ENCODE measurements around the gene FHIT. TPM values are rescaled to one million over a fixed set of nuclear protein-coding genes. Genes with fewer than 3 reads are reported as not detected.
A peak's percentile ranks its signal among the peaks of the same experiment; 100 is the strongest.

The FHIT gene
- polyA plus RNA-seq, 1 experiment = 0.11 TPM

DNA sequence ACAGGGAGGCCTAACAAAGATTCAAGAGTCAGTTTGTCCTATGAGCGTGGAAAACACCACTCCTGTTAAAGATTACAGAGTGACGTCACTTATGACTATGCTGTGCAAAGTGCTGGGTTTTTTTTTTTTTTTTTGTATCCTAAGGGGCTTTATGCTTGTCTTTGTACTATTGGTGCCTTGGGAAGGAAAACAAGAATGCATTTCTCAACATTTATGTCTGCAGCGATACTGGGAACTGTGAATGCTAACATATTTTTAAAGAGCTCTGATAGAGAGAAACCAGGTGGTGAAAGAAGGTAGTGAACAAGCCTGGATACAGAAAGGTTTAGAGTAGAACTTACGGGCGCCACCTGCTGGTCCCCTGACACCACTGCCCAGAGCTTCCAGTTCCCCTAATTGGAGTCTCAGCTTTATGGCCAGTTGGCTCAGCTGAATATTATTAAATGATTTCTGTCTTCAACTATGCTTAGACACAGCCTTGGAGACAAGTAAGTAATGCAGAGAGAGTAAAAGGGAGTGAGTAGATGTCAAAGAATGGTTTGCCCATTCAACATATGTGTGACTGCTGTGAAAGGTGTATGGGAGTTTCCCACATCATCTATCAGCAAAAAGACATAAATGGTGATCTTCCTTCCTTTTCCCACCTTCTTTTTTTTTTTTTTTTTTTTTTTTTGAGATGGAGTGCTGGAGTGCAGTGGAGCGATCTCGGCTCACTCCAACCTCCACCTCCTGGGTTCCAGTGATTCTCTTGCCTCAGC is 1393.5 kb downstream of the FHIT start:
- DNase-seq (ENCODE audit: low read depth) = peak; percentile 16
- CTCF ChIA-PET = interaction anchor here (0.6 to 3.6 kb wide), 36 partner anchors 8 to 1220 kb away, joined by 3 to 56 read pairs (median 4); no protein-coding TSS in a partner anchor
- Histone ChIP-seq H3K27me3 (ENCODE audit: control insufficient read depth, insufficient read depth, low read length) (no peaks in the 10 kb centered on the region), H3K36me3 (ENCODE audit: control insufficient read depth, insufficient read depth, low read length) (no peaks in the 10 kb centered on the region), H3K4me3 (ENCODE audit: low read depth, low read length) (no peak overlapping the region)
- TF ChIP-seq, protein P1, sequence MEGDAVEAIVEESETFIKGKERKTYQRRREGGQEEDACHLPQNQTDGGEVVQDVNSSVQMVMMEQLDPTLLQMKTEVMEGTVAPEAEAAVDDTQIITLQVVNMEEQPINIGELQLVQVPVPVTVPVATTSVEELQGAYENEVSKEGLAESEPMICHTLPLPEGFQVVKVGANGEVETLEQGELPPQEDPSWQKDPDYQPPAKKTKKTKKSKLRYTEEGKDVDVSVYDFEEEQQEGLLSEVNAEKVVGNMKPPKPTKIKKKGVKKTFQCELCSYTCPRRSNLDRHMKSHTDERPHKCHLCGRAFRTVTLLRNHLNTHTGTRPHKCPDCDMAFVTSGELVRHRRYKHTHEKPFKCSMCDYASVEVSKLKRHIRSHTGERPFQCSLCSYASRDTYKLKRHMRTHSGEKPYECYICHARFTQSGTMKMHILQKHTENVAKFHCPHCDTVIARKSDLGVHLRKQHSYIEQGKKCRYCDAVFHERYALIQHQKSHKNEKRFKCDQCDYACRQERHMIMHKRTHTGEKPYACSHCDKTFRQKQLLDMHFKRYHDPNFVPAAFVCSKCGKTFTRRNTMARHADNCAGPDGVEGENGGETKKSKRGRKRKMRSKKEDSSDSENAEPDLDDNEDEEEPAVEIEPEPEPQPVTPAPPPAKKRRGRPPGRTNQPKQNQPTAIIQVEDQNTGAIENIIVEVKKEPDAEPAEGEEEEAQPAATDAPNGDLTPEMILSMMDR (IDR thresholded peaks at IDR 0.05; ENCODE audit: insufficient read depth, low read depth, low read length) = peak; percentile 96
- POLR2A ChIA-PET = interaction anchor here (0.6 to 0.7 kb wide), 2 partner anchors 86 to 1636 kb away, joined by 11 to 18 read pairs; no protein-coding TSS in a partner anchor

DNA sequence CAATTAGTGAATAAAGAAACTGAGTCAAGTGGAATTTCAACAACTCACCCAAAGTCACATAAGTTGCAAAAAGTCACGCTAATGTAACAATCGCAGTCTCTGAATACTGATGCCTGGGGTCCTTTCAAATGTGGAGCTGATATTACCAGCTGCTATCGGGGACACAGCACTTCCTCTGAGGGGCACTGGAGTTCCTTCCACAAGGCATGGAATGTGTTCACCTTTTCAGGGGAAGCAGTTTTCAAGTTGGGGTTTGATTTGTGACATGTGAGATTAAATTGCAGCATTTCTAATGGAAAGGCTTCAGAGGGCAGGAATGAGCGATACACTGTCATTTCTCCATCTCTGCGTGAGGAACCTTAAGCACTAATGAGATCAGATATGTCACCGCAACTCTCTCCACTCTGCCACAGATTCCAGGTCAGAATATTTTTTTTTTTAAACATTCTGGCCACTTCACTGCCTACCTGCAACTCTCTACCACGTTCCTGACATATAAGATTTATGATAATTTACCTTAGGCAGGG is 1394.3 kb downstream of the FHIT start:
- ChIA-PET POLR2A (no interaction called here), CTCF (interaction anchor here (0.6 to 3.6 kb wide), 33 partner anchors 8 to 1219 kb away, joined by 3 to 56 read pairs (median 4); no protein-coding TSS in a partner anchor)
- Histone ChIP-seq H3K27me3 (ENCODE audit: control insufficient read depth, insufficient read depth, low read length) (no peaks in the 10 kb centered on the region), H3K4me3 (ENCODE audit: low read depth, low read length) (no peak overlapping the region), H3K36me3 (ENCODE audit: control insufficient read depth, insufficient read depth, low read length) (no peaks in the 10 kb centered on the region)
- TF ChIP-seq, protein P1 (IDR thresholded peaks at IDR 0.05; ENCODE audit: insufficient read depth, low read depth, low read length) = no peak
- DNase-seq (ENCODE audit: low read depth) = no peak

DNA sequence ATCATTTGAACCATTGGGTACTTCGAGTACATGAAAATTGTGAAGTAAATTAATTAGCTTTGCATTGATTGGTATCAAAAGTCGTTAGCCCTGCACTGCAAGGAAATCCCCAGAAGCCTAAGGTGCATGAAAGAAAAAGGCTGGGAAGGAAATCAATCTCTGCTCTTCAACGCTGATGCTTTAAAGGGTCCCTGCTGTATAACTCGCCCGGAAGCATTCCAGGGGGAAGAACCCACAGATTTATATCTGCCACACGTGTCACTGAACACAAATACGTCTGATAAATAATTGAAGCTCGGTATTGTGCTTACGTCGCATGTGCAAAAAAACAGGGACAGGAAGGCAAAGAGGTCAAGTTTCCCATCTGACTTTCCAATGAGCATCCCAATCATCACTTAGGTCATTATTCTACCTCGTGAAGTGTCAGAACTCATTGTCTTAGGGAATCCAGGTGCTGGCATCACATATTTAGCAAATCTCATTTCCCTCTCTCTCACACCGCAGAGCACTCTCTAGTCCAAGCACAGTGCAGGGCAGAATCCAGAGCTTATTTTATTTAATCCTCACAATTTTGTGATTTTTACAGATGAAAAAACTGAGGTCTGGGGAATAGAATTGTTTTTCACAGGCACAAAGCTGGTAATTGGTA is 1397.1 kb downstream of the FHIT start:
- POLR2A ChIA-PET = no interaction called here
- no peaks in the 10 kb centered on the region for H3K27me3 ChIP-seq (ENCODE audit: control insufficient read depth, insufficient read depth, low read length)
- TF ChIP-seq, protein P1 (IDR thresholded peaks at IDR 0.05; ENCODE audit: insufficient read depth, low read depth, low read length) = no peak
- CTCF ChIA-PET = interaction anchor here (0.6 to 3.1 kb wide), 8 partner anchors 10 to 860 kb away, joined by 3 to 14 read pairs (median 3); no protein-coding TSS in a partner anchor
- DNase-seq (ENCODE audit: low read depth) = no peak
- H3K4me3 ChIP-seq (ENCODE audit: low read depth, low read length) = no peak overlapping the region
- H3K36me3 ChIP-seq (ENCODE audit: control insufficient read depth, insufficient read depth, low read length) = no peaks in the 10 kb centered on the region

DNA sequence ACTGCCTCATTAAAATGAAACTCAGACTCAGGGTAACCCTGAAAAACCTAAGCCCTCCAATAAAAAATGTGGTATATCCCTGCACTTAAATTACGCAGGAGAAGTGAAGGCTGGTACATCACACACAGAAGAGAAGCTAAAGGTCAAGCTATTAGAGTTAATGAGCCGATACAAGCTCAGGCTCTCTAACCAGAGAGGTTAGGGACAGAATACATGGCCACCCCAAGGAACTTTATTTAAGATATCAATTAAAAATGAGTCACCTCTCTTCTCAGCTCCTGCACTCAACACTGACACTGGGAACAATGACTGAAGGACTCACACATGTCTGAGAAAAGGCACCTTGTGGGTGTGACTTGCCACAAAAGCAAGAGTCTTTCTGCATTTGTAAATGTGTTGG is 1400.8 kb downstream of the FHIT start:
- DNase-seq (ENCODE audit: low read depth) = no peak
- Histone ChIP-seq H3K36me3 (ENCODE audit: control insufficient read depth, insufficient read depth, low read length) (no peaks in the 10 kb centered on the region), H3K4me3 (ENCODE audit: low read depth, low read length) (no peak overlapping the region), H3K27me3 (ENCODE audit: control insufficient read depth, insufficient read depth, low read length) (no peaks in the 10 kb centered on the region)
- POLR2A ChIA-PET = no interaction called here
- CTCF ChIA-PET = interaction anchor here (0.7 to 1.3 kb wide), 3 partner anchors 273 to 338 kb away, joined by 3 to 4 read pairs (median 3); no protein-coding TSS in a partner anchor
- TF ChIP-seq, protein P1 (IDR thresholded peaks at IDR 0.05; ENCODE audit: insufficient read depth, low read depth, low read length) = no peak

DNA sequence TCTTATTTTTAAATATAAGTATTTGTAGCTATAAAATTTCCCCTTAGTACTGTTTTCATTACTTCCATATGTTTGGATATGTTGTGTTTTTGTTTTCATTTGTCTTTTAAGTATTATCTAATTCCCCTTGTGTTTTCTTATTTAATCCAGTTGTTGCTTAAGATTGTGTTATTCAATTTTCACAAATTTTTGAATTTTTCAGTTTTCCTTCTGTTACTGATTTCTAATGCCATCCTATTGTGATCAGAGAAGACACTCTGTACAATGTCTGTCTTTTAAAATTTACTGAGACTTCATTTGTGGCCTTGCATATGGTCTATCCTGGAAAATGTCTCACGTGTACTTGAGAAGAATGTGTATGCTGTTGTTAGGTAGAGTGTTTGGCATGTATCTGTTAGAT is 1405.9 kb downstream of the FHIT start:
- H3K4me3 ChIP-seq (ENCODE audit: low read depth, low read length) = no peak overlapping the region
- ChIA-PET POLR2A (no interaction called here), CTCF (no interaction called here)
- no peak for DNase-seq (ENCODE audit: low read depth)
- no peaks in the 10 kb centered on the region for H3K27me3 ChIP-seq (ENCODE audit: control insufficient read depth, insufficient read depth, low read length)
- H3K36me3 ChIP-seq (ENCODE audit: control insufficient read depth, insufficient read depth, low read length) = no peaks in the 10 kb centered on the region
- TF ChIP-seq, protein P1 (IDR thresholded peaks at IDR 0.05; ENCODE audit: insufficient read depth, low read depth, low read length) = no peak

Data from BJ (cell line).